Stimulated activated CD4-positive, alpha-beta T cell treated with anti-CD3 and anti-CD28 coated beads, Interleukin-15, amount 100 ng/mL, for 24 hours (primary cell): ENCODE data around the gene KCNJ12.
"Not testable (repeated sequence)": the region's sequence is repeated elsewhere in the genome, so short reads cannot be mapped to it uniquely, and the experiment has no call there.

Experiments used
- DNase-seq: peaks from one replicate; pipeline ENCODE4 v3.0.0-alpha.2; 2020

The KCNJ12 gene

GRCh38 chr17:21349358-21350050 lies 26.7 kb upstream of the KCNJ12 start:
- DNase-seq = not testable (repeated sequence)

- DNase-seq = not testable (repeated sequence)
These were observed 25.7 kb upstream of the KCNJ12 start for GRCh38 chr17:21350495-21350894.

GRCh38 chr17:21351366-21352065 lies 24.6 kb upstream of the KCNJ12 start:
- DNase-seq = no peak

- no peak for DNase-seq
These were observed 23.8 kb upstream of the KCNJ12 start for GRCh38 chr17:21352221-21352980.

GRCh38 chr17:21352981-21353265 lies 23.2 kb upstream of the KCNJ12 start:
- DNase-seq = no peak

GRCh38 chr17:21353326-21354010 lies 22.7 kb upstream of the KCNJ12 start:
- no peak for DNase-seq

GRCh38 chr17:21354796-21355385 lies 21.3 kb upstream of the KCNJ12 start:
- DNase-seq = no peak

- DNase-seq = no peak
These were observed 20.6 kb upstream of the KCNJ12 start for GRCh38 chr17:21355586-21355985.

- DNase-seq = no peak
These were observed 19.5 kb upstream of the KCNJ12 start for GRCh38 chr17:21356537-21357127.

- DNase-seq = no peak
These were observed 18.9 kb upstream of the KCNJ12 start for GRCh38 chr17:21357281-21357680.

- DNase-seq = no peak
These were observed 18.2 kb upstream of the KCNJ12 start for GRCh38 chr17:21357696-21358656.

GRCh38 chr17:21358682-21359482 lies 17.3 kb upstream of the KCNJ12 start:
- DNase-seq = no peak

- no peak for DNase-seq
These were observed 16.7 kb upstream of the KCNJ12 start for GRCh38 chr17:21359483-21359840.

- DNase-seq = no peak
These were observed 16.1 kb upstream of the KCNJ12 start for GRCh38 chr17:21360048-21360447.

- no peak for DNase-seq
These were observed 14.9 kb upstream of the KCNJ12 start for GRCh38 chr17:21361020-21361809.

GRCh38 chr17:21362331-21362931 lies 13.7 kb upstream of the KCNJ12 start:
- DNase-seq = no peak

- no peak for DNase-seq
These were observed 12.1 kb upstream of the KCNJ12 start for GRCh38 chr17:21363776-21364642.

GRCh38 chr17:21365016-21365415 lies 11.1 kb upstream of the KCNJ12 start:
- no peak for DNase-seq
